Osteoblast (primary cell): ENCODE measurements around the gene POC1B. TPM values are rescaled to one million over a fixed set of nuclear protein-coding genes. Genes with fewer than 3 reads are reported as not detected.

Experiments
- DNase-seq: peaks from one replicate; pipeline ENCODE4 v3.0.0; 2011; ENCODE audit warnings: low spot score, mixed read lengths; ENCODE audit not compliant: insufficient read length; ENCODE audit errors: missing footprints
- H2AFZ ChIP-seq: 2 replicates; pipeline ENCODE4 v1.6.0; 2011; ENCODE audit warnings: mild to moderate bottlenecking, low read length
- H3K27ac ChIP-seq: 2 replicates; pipeline ENCODE4 v1.5.1; 2011; ENCODE audit warnings: mild to moderate bottlenecking, low read depth, low read length, moderate library complexity
- H3K27me3 ChIP-seq: 2 replicates; pipeline ENCODE4 v1.6.0; 2012; ENCODE audit warnings: mild to moderate bottlenecking, control low read depth, inconsistent platforms, low read length, moderate library complexity; ENCODE audit not compliant: insufficient read depth
- H3K36me3 ChIP-seq: 2 replicates; pipeline ENCODE4 v1.5.1; 2011; ENCODE audit warnings: mild to moderate bottlenecking, low read length, control low read depth, moderate library complexity; ENCODE audit not compliant: insufficient read depth
- H3K4me1 ChIP-seq: 2 replicates; pipeline ENCODE4 v1.5.1; 2011; ENCODE audit warnings: mild to moderate bottlenecking, low read length, control low read depth, moderate library complexity; ENCODE audit not compliant: insufficient read depth
- H3K4me2 ChIP-seq: 2 replicates; pipeline ENCODE4 v1.6.0; 2011; ENCODE audit warnings: mild to moderate bottlenecking, low read length; ENCODE audit not compliant: insufficient read depth
- H3K4me3 ChIP-seq: fragments of 200-600 bp; sonication (generic); 3 replicates; pipeline ENCODE4 v1.5.1; 2012; ENCODE audit warnings: mild to moderate bottlenecking, low read length, inconsistent platforms; ENCODE audit not compliant: insufficient read depth
- H3K79me2 ChIP-seq: 2 replicates; pipeline ENCODE4 v1.6.0; 2012; ENCODE audit warnings: mild to moderate bottlenecking, low read length, control low read depth, inconsistent platforms; ENCODE audit not compliant: insufficient read depth
- H3K9me3 ChIP-seq: 2 replicates; pipeline ENCODE4 v1.5.1; 2011; ENCODE audit warnings: low read depth, low read length, control low read depth
- H4K20me1 ChIP-seq: 2 replicates; pipeline ENCODE4 v1.6.0; 2012; ENCODE audit warnings: mild to moderate bottlenecking, low read length, control low read depth; ENCODE audit not compliant: insufficient read depth
- total RNA-seq: library from RNA; depleted of rRNA; stranded (reverse); fragments of >200 nt; gene quantifications from 2 replicates; pipeline ENCODE4 v1.2.3, GENCODE V29; 2012
- TF ChIP-seq, protein P1 (sequence below): IDR thresholded peaks from 2 replicates; pipeline ENCODE4 v1.5.1; 2011; ENCODE audit warnings: mild to moderate bottlenecking, low read depth, low read length, moderate library complexity; ENCODE audit errors: extremely low read depth

The POC1B gene
- total RNA-seq, 1 donor = 10.9 TPM

DNA sequence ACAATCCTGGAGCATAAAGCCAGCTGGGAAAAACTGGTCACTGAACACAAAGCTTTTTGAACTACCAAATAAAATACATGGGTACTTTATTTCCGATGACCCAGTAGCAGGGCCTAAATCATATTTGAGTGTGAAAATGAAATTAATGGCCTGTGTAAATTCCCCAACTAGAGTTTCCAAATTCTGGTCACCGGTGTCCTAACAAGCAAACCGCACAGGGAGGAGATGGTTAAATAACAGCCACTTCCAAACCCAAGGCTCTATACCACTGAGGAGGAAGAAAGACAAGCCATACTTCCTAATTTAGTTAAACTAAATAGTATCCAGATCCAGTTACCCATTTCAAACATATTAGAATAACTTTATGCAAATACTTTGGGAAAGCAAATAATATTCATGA lies 133.5 kb downstream of the POC1B start:
- Histone ChIP-seq H4K20me1 (no peaks in the 10 kb centered on the region), H3K36me3 (no peaks in the 10 kb centered on the region), H3K4me1 (peaks cover 23% of the 10 kb centered on the region), H2AFZ (no peak overlapping the region), H3K9me3 (no peaks in the 10 kb centered on the region), H3K27me3 (no peaks in the 10 kb centered on the region), H3K4me2 (no peak overlapping the region), H3K79me2 (no peaks in the 10 kb centered on the region), H3K4me3 (no peak overlapping the region), H3K27ac (no peak overlapping the region)
- TF ChIP-seq, protein P1, sequence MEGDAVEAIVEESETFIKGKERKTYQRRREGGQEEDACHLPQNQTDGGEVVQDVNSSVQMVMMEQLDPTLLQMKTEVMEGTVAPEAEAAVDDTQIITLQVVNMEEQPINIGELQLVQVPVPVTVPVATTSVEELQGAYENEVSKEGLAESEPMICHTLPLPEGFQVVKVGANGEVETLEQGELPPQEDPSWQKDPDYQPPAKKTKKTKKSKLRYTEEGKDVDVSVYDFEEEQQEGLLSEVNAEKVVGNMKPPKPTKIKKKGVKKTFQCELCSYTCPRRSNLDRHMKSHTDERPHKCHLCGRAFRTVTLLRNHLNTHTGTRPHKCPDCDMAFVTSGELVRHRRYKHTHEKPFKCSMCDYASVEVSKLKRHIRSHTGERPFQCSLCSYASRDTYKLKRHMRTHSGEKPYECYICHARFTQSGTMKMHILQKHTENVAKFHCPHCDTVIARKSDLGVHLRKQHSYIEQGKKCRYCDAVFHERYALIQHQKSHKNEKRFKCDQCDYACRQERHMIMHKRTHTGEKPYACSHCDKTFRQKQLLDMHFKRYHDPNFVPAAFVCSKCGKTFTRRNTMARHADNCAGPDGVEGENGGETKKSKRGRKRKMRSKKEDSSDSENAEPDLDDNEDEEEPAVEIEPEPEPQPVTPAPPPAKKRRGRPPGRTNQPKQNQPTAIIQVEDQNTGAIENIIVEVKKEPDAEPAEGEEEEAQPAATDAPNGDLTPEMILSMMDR = no peak
- DNase-seq = no peak

- H4K20me1 ChIP-seq = no peaks in the 10 kb centered on the region
- H3K4me3 ChIP-seq = no peak overlapping the region
- TF ChIP-seq, protein P1 = no peak
- DNase-seq = no peak
- H3K79me2 ChIP-seq = no peaks in the 10 kb centered on the region
- peaks cover 23% of the 10 kb centered on the region for H3K4me1 ChIP-seq
- no peak overlapping the region for H2AFZ ChIP-seq
- no peaks in the 10 kb centered on the region for H3K9me3 ChIP-seq
- H3K4me2 ChIP-seq = no peak overlapping the region
- no peaks in the 10 kb centered on the region for H3K27me3 ChIP-seq
- peak overlapping the region; percentile 82 for H3K27ac ChIP-seq
- no peaks in the 10 kb centered on the region for H3K36me3 ChIP-seq
Measured at GRCh38 chr12:89391726-89392336, 134.0 kb downstream of the POC1B start.

GRCh38 chr12:89390802-89391673 lies 134.8 kb downstream of the POC1B start:
- H3K27me3 ChIP-seq = no peaks in the 10 kb centered on the region
- H3K4me2 ChIP-seq = peak overlapping the region; percentile 37
- H3K9me3 ChIP-seq = no peaks in the 10 kb centered on the region
- H3K27ac ChIP-seq = peak overlapping the region; percentile 82
- H3K36me3 ChIP-seq = no peaks in the 10 kb centered on the region
- H4K20me1 ChIP-seq = no peaks in the 10 kb centered on the region
- H3K4me1 ChIP-seq = peaks cover 23% of the 10 kb centered on the region
- no peak overlapping the region for H2AFZ ChIP-seq
- no peak overlapping the region for H3K4me3 ChIP-seq
- no peaks in the 10 kb centered on the region for H3K79me2 ChIP-seq
- no peak for DNase-seq
- TF ChIP-seq, protein P1 = no peak
